HG03442 (cell line): Measurements from ENCODE around the gene SCN2B.

Source experiments
- ATAC-seq: cut with Tn5 transposase; IDR thresholded peaks from one replicate; pipeline ENCODE4 v1.9.1; 2021; ENCODE audit warnings: mild to moderate bottlenecking, moderate library complexity; ENCODE audit not compliant: unreplicated experiment

The SCN2B gene

GRCh38 chr11:118175031-118175992, 1.1 kb downstream of the SCN2B start:
- no peak for ATAC-seq

- no peak for ATAC-seq
These were observed 2.4 kb downstream of the SCN2B start for GRCh38 chr11:118174006-118174567.

GRCh38 chr11:118172356-118172755, 4.1 kb downstream of the SCN2B start:
- ATAC-seq, result no peak

- ATAC-seq, result no peak
These were observed 5.0 kb downstream of the SCN2B start for GRCh38 chr11:118171269-118172062.

- ATAC-seq, result no peak
These were observed 5.6 kb downstream of the SCN2B start for GRCh38 chr11:118170882-118171268.

GRCh38 chr11:118170231-118170630, 6.2 kb downstream of the SCN2B start:
- no peak for ATAC-seq

- ATAC-seq, result no peak
These were observed 6.9 kb downstream of the SCN2B start for GRCh38 chr11:118169300-118170140.

- no peak for ATAC-seq
These were observed 7.7 kb downstream of the SCN2B start for GRCh38 chr11:118168751-118169150.

- ATAC-seq, result no peak
These were observed 8.1 kb downstream of the SCN2B start for GRCh38 chr11:118168316-118168715.

GRCh38 chr11:118167906-118168305, 8.5 kb downstream of the SCN2B start:
- no peak for ATAC-seq

- no peak for ATAC-seq
These were observed 9.2 kb downstream of the SCN2B start for GRCh38 chr11:118167253-118167652.

- no peak for ATAC-seq
These were observed 9.8 kb downstream of the SCN2B start for GRCh38 chr11:118166641-118167040.

- no peak for ATAC-seq
These were observed 11.6 kb downstream of the SCN2B start for GRCh38 chr11:118164885-118165284.

GRCh38 chr11:118163494-118163893, 12.9 kb downstream of the SCN2B start:
- no peak for ATAC-seq

- no peak for ATAC-seq
These were observed 13.6 kb downstream of the SCN2B start for GRCh38 chr11:118162846-118163245.

- no peak for ATAC-seq
These were observed 14.7 kb downstream of the SCN2B start for GRCh38 chr11:118161786-118162185.

GRCh38 chr11:118157186-118157895, 19.1 kb downstream of the SCN2B start:
- ATAC-seq, result no peak

GRCh38 chr11:118156531-118157185, 19.8 kb downstream of the SCN2B start:
- ATAC-seq, result no peak

- no peak for ATAC-seq
These were observed 20.5 kb downstream of the SCN2B start for GRCh38 chr11:118155776-118156530.
